HL-60 (cell line): Measurements from ENCODE around the gene CAPN9.

Experiments
- DNase-seq, 2 experiments: peaks; one replicate each; pipeline ENCODE4 v3.0.0-alpha.2; 2010 to 2020; ENCODE audit warnings: low read depth in 1 of 2, low spot score in 1 of 2
- H3K27ac ChIP-seq: fragments of 250-450 bp; sonication (Bioruptor Pico); replicated peaks from 2 replicates; pipeline ENCODE4 v1.5.1; 2020; ENCODE audit warnings: mild to moderate bottlenecking, moderate library complexity
- H3K27me3 ChIP-seq: fragments of 250-450 bp; sonication (Bioruptor Pico); 2 replicates; pipeline ENCODE4 v1.5.1; 2021; ENCODE audit warnings: mild to moderate bottlenecking, moderate library complexity; ENCODE audit not compliant: insufficient read depth, poor library complexity, severe bottlenecking
- H3K4me3 ChIP-seq: replicated peaks from 2 replicates; pipeline ENCODE4 v1.5.1; 2011; ENCODE audit warnings: mild to moderate bottlenecking, control low read depth, low read length; ENCODE audit not compliant: insufficient read depth
- GABPA ChIP-seq: IDR thresholded peaks from 2 replicates; pipeline ENCODE4 v1.6.1; 2012; ENCODE audit warnings: low read depth
- POLR2AphosphoS5 ChIP-seq: IDR thresholded peaks from 2 replicates; pipeline ENCODE4 v1.6.1; 2012; ENCODE audit warnings: low read depth
- REST ChIP-seq: IDR thresholded peaks from 2 replicates; pipeline ENCODE4 v1.6.1; 2012; ENCODE audit warnings: low read depth; ENCODE audit not compliant: insufficient replicate concordance
- SPI1 ChIP-seq: IDR thresholded peaks from 2 replicates; pipeline ENCODE4 v1.6.1; 2012; ENCODE audit warnings: low read depth, mild to moderate bottlenecking, borderline replicate concordance
- TF ChIP-seq, protein P1 (sequence below): IDR thresholded peaks from one replicate; pipeline ENCODE4 v1.5.1; 2011; ENCODE audit warnings: low read length, control low read depth, inconsistent platforms; ENCODE audit not compliant: insufficient read depth

CAPN9 gene

GRCh38 chr1:230828421-230828820 lies 81.2 kb downstream of the CAPN9 start:
- no peak for DNase-seq
- TF ChIP-seq, protein P1, sequence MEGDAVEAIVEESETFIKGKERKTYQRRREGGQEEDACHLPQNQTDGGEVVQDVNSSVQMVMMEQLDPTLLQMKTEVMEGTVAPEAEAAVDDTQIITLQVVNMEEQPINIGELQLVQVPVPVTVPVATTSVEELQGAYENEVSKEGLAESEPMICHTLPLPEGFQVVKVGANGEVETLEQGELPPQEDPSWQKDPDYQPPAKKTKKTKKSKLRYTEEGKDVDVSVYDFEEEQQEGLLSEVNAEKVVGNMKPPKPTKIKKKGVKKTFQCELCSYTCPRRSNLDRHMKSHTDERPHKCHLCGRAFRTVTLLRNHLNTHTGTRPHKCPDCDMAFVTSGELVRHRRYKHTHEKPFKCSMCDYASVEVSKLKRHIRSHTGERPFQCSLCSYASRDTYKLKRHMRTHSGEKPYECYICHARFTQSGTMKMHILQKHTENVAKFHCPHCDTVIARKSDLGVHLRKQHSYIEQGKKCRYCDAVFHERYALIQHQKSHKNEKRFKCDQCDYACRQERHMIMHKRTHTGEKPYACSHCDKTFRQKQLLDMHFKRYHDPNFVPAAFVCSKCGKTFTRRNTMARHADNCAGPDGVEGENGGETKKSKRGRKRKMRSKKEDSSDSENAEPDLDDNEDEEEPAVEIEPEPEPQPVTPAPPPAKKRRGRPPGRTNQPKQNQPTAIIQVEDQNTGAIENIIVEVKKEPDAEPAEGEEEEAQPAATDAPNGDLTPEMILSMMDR = no peak
- no peak for TF ChIP-seq POLR2AphosphoS5
- no peak for TF ChIP-seq SPI1
- no peak for TF ChIP-seq GABPA
- TF ChIP-seq REST = no peak

DNA sequence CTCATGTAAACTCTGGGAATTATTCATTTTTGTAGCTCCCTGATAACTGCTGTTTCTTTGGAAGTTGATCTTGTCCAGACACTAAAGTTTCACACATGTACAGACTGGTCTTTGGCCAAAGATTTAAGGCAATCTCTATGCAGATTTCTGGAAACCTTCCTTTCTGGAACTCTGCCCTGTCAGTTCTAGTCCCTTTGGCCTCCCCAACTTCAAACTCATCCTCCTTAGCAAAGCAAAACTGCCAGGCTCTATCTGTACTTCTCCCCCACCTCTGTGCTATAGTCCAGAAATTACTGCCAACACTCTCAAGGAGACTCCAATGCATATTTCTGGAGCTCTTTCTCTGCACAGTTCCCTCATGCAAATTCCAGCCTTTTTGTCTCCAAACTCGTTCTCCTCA lies 84.6 kb downstream of the CAPN9 start:
- Histone ChIP-seq H3K27ac (no peak overlapping the region), H3K4me3 (no peak overlapping the region), H3K27me3 (no peaks in the 10 kb centered on the region)
- no peak for DNase-seq
- no peak for TF ChIP-seq POLR2AphosphoS5
- TF ChIP-seq GABPA = no peak
- no peak for TF ChIP-seq SPI1
- no peak for TF ChIP-seq REST
- TF ChIP-seq, protein P1 = no peak

More at GRCh38 chr1:230828421-230828820, 81.2 kb downstream of the CAPN9 start:
- Histone ChIP-seq H3K27me3 (no peaks in the 10 kb centered on the region), H3K27ac (no peak overlapping the region), H3K4me3 (no peak overlapping the region)

- no peaks in the 10 kb centered on the region for H3K27me3 ChIP-seq
- DNase-seq = no peak
- H3K27ac ChIP-seq = no peak overlapping the region
- no peak for TF ChIP-seq POLR2AphosphoS5
- TF ChIP-seq, protein P1 = no peak
- no peak for TF ChIP-seq GABPA
- TF ChIP-seq REST = no peak
- TF ChIP-seq SPI1 = no peak
- H3K4me3 ChIP-seq = no peak overlapping the region
These were observed 85.3 kb downstream of the CAPN9 start for GRCh38 chr1:230832476-230832875.
